ENCODE measurements around the gene IL4R. TPM values are rescaled to one million over a fixed set of nuclear protein-coding genes. Genes with fewer than 3 reads are reported as not detected.
A peak's percentile ranks its signal among the peaks of the same experiment; 100 is the strongest.
"Not testable (repeated sequence)": the region's sequence is repeated elsewhere in the genome, so short reads cannot be mapped to it uniquely, and the experiment has no call there.

IL4R gene
- total and polyA plus RNA-seq, 9 donors, result 11.3 to 39.5 (median 17.4) TPM

DNA sequence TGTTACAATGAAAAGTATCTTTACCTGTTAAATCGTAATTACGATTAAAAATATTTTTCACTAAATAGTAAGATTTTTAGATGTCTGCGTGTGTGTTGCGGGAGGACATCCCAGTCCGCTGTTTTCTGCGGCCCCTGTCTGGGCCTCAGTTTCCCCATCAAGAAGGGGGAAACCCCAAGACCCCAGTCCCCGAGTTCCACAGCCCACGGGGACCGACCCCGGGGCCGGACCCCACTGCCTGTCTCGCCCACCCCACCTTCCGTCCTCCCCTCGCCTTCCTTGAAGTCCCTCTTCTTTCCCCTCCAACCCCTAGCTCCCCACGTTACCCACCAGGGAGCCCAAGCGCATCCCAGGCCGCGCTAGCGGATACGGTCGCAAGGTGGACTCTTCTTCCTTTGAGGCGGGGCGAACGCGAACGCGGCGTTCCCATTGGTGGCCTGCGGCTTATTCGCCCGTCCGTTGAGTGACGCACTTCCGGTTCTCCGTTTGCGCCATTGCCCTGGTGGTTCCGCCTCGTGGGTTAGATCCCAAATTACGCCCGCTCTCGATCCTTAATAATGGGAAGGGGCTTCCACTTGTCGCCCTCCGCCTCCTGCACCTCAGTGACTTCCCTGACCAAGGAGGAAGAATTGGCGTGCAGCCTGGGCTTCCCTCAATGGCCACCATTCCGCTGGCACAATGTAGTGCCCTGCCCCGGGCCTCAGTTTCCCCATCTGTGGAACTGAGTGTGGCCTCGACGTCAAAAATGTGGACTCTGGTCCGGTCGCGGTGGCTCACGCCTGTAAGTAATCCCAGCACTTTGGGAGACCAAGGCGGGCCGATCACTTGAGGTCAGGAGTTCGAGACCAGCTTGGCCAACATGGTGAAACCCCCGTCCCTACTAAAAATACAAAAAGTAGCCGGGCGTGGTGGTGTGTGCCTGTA lies 45.1 kb upstream of the IL4R start, which contains the start of gene NSMCE1:
Gene NSMCE1 (minus strand): TSS at position 397 of the 924 bp plus-strand sequence. CDS start 11,202 bp downstream, outside the sequence.
- H3K9me3 ChIP-seq, result no peaks in the 10 kb centered on the region
- H3K4me3 ChIP-seq, result peak within 1 kb of the TSS; percentile 91
- H3K36me3 ChIP-seq, result no peaks in the 10 kb centered on the region
- TF ChIP-seq EP300 (IDR thresholded peaks at IDR 0.05) (no peak), POLR2A (IDR thresholded peaks at IDR 0.05) (peak; percentile 65)
- TF ChIP-seq, protein P1, sequence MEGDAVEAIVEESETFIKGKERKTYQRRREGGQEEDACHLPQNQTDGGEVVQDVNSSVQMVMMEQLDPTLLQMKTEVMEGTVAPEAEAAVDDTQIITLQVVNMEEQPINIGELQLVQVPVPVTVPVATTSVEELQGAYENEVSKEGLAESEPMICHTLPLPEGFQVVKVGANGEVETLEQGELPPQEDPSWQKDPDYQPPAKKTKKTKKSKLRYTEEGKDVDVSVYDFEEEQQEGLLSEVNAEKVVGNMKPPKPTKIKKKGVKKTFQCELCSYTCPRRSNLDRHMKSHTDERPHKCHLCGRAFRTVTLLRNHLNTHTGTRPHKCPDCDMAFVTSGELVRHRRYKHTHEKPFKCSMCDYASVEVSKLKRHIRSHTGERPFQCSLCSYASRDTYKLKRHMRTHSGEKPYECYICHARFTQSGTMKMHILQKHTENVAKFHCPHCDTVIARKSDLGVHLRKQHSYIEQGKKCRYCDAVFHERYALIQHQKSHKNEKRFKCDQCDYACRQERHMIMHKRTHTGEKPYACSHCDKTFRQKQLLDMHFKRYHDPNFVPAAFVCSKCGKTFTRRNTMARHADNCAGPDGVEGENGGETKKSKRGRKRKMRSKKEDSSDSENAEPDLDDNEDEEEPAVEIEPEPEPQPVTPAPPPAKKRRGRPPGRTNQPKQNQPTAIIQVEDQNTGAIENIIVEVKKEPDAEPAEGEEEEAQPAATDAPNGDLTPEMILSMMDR (IDR thresholded peaks at IDR 0.05), result peak in 2 of 3 donors; percentile 37 to 38
- peak within 1 kb of the TSS in 1 of 2 donors; percentile 50 for H3K27ac ChIP-seq
- peak; percentile 97 to 99 (median 99) for DNase-seq
- intact Hi-C loops (cut with DNase I), result loop anchor here in 2 of 4 donors (5.0 to 10.0 kb wide), 2 partner anchors 54 to 456 kb away; no protein-coding TSS in a partner anchor
- WGBS, 3 donors, result 7 to 8% (median 8%) methylated on average over 58 of the region's 58 CpGs
- H3K4me1 ChIP-seq (ENCODE audit: insufficient read depth), result peaks cover 8% of the 10 kb centered on the region
- H3K27me3 ChIP-seq, result no peaks in the 10 kb centered on the region

DNA sequence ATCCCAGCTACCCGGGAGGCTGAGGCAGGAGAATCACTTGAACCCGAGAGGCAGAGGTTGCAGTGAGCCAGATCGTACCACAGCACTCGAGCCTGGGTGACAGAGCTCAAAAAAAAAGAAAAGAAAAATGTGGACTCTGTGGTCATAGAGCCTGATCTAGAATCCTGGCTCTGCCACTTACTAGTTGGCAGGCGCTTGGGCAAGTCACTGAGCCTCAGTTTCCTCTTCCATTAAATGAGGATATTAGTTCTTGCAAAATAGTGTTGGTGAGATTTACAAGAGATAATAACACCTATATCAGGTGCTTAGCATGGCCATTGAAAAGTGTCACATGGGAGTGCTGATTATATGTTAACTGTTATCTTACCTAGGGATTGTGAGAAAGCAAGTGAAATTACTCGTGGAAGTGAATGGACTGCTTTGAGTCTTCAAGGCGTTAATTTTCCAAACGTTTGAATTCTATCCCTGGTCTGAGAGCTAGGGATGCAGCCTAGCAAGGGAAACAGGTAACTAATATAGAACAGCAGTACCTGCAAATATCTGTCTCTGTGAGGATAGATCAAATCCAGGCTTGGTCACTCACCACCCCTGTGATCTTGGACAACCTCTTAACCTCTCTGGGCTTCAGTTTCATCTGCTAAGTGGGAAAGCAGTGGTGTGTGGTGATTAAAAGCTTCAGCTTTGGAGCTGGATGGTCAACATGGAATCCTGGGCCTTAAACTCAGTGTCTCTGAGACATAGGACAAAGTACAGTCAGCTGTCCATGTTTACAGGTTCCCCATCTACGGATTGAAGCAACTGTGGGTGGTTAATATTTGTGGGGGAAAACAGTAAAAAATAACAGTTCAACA lies 44.2 kb upstream of the IL4R start:
- Histone ChIP-seq H3K4me1 (ENCODE audit: insufficient read depth) (peaks cover 8% of the 10 kb centered on the region), H3K27ac (no peak overlapping the region), H3K9me3 (no peaks in the 10 kb centered on the region), H3K4me3 (peak overlapping the region; percentile 91), H3K27me3 (no peaks in the 10 kb centered on the region), H3K36me3 (no peaks in the 10 kb centered on the region)
- intact Hi-C loops (cut with DNase I), result loop anchor here in 2 of 4 donors (5.0 to 10.0 kb wide), 2 partner anchors 53 to 455 kb away; no protein-coding TSS in a partner anchor
- DNase-seq, result no peak
- 77 to 84% (median 82%) methylated on average over 9 of the region's 9 CpGs for WGBS, 3 donors
- TF ChIP-seq POLR2A (IDR thresholded peaks at IDR 0.05), result no peak
- TF ChIP-seq, protein P1 (IDR thresholded peaks at IDR 0.05), result no peak
- TF ChIP-seq EP300 (IDR thresholded peaks at IDR 0.05), result no peak

DNA sequence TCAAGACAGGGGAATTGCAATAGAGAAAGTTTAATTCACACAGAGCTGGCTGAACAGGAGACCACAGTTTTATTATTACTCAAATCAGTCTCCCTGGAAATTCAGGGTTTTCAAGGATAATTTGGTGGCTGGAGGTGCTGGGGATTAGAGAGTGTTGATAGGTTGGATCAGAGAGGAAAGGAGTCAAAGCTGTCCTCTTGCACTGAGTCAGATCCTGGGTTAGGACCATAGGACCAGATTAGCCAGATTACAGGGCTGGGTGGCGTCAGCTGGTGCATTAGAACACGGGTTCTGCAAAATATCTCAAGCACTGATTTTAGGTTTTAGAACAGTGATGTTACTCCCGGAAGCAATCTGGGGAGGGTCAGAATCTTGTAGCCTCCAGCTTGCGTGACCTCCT lies 43.4 kb upstream of the IL4R start:
- H3K27me3 ChIP-seq, result no peaks in the 10 kb centered on the region
- H3K4me1 ChIP-seq (ENCODE audit: insufficient read depth), result peaks cover 8% of the 10 kb centered on the region
- intact Hi-C loops (cut with DNase I), result no loop called here
- H3K36me3 ChIP-seq, result no peaks in the 10 kb centered on the region
- TF ChIP-seq EP300 (IDR thresholded peaks at IDR 0.05) (no peak), POLR2A (IDR thresholded peaks at IDR 0.05) (no peak)
- TF ChIP-seq, protein P1 (IDR thresholded peaks at IDR 0.05), result no peak
- 82 to 91% (median 89%) methylated on average over 4 of the region's 4 CpGs for WGBS, 3 donors
- H3K27ac ChIP-seq, result no peak overlapping the region
- no peaks in the 10 kb centered on the region for H3K9me3 ChIP-seq
- no peak for DNase-seq
- no peak overlapping the region for H3K4me3 ChIP-seq

DNA sequence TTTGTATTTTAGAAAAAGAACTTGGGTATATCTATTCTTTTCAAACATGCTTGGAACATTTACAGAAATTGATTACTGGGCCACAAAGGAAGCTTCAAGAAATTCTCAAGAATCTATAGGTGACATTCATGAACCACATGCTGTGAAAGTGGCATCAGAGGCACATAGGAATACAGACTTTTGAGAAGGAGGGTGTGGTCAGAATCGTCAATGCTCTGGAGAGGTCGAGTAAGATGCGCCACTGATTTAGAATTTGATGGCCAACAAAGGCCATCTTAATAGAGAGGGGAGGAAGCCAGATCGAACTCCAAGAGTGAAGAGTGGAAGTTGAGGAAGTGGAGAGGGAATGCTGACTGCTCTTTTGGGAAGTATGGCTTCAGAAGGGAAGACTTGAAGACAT lies 41.7 kb upstream of the IL4R start:
- H3K9me3 ChIP-seq, result no peaks in the 10 kb centered on the region
- no peak overlapping the region for H3K4me3 ChIP-seq
- no peaks in the 10 kb centered on the region for H3K27me3 ChIP-seq
- peaks cover 8% of the 10 kb centered on the region for H3K4me1 ChIP-seq (ENCODE audit: insufficient read depth)
- no peak overlapping the region for H3K27ac ChIP-seq
- H3K36me3 ChIP-seq, result no peaks in the 10 kb centered on the region
- 89 to 92% (median 91%) methylated on average over 4 of the region's 4 CpGs for WGBS, 3 donors
- no peak for DNase-seq
- TF ChIP-seq POLR2A (IDR thresholded peaks at IDR 0.05) (no peak), EP300 (IDR thresholded peaks at IDR 0.05) (no peak)
- TF ChIP-seq, protein P1 (IDR thresholded peaks at IDR 0.05), result no peak
- intact Hi-C loops (cut with DNase I), result no loop called here

DNA sequence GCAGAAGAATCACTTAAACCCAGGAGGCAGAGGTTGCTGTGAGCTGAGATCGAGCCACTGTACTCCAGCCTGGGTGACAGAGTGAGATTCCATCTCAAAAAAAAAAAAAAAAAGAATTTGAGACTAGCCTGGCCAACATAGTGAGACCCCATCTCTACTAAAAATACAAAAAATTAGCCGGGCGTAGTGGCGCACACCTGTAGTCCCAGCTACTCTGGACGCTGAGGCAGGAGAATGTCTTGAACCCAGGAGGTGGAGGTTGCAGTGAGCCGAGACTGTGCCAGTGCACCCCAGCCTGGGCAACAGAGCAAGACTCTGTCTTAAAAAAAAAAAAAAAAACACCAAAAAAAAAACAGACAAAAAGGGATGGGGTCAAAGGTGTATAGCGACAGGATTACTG lies 41.1 kb upstream of the IL4R start:
- intact Hi-C loops (cut with DNase I); H3K4me1 ChIP-seq (ENCODE audit: insufficient read depth); H3K4me3 ChIP-seq; H3K36me3 ChIP-seq; DNase-seq; H3K9me3 ChIP-seq; H3K27ac ChIP-seq; H3K27me3 ChIP-seq: not testable (repeated sequence)
- 94 to 98% (median 97%) methylated on average over 7 of the region's 7 CpGs for WGBS, 3 donors
